ENCODE data around the gene SYT1. TPM values are rescaled to one million over a fixed set of nuclear protein-coding genes. Genes with fewer than 3 reads are reported as not detected.

Gene SYT1
- total RNA-seq, 1 donor from 2014 or later = 13.0 TPM

GRCh38 chr12:79288911-79289310, 424.3 kb downstream of the SYT1 start:
- no peak for DNase-seq (ENCODE audit: low spot score)
- TF ChIP-seq CTCF (IDR thresholded peaks at IDR 0.05; ENCODE audit: unreplicated experiment) = no peak
- H3K9me3 Mint-ChIP-seq (ENCODE audit: unreplicated experiment) = no peaks in the 10 kb centered on the region
- H3K4me3 Mint-ChIP-seq (ENCODE audit: unreplicated experiment) = no peak overlapping the region
- no peaks in the 10 kb centered on the region for H3K36me3 Mint-ChIP-seq (ENCODE audit: low read depth, unreplicated experiment)
- H3K27me3 Mint-ChIP-seq (ENCODE audit: unreplicated experiment) = no peaks in the 10 kb centered on the region
- no peak overlapping the region for H3K27ac Mint-ChIP-seq (ENCODE audit: unreplicated experiment)
- H3K4me1 Mint-ChIP-seq (ENCODE audit: unreplicated experiment) = no peaks in the 10 kb centered on the region

- DNase-seq (ENCODE audit: low spot score) = no peak
- Mint-ChIP-seq H3K4me1 (ENCODE audit: unreplicated experiment) (peaks cover 15% of the 10 kb centered on the region), H3K27me3 (ENCODE audit: unreplicated experiment) (no peaks in the 10 kb centered on the region), H3K9me3 (ENCODE audit: unreplicated experiment) (no peaks in the 10 kb centered on the region), H3K4me3 (ENCODE audit: unreplicated experiment) (no peak overlapping the region), H3K27ac (ENCODE audit: unreplicated experiment) (no peak overlapping the region), H3K36me3 (ENCODE audit: low read depth, unreplicated experiment) (no peaks in the 10 kb centered on the region)
- TF ChIP-seq CTCF (IDR thresholded peaks at IDR 0.05; ENCODE audit: unreplicated experiment) = no peak
Measured at GRCh38 chr12:79291711-79292110, 427.1 kb downstream of the SYT1 start.

GRCh38 chr12:79294590-79294989, 430.0 kb downstream of the SYT1 start:
- H3K36me3 Mint-ChIP-seq (ENCODE audit: low read depth, unreplicated experiment) = no peaks in the 10 kb centered on the region
- peaks cover 23% of the 10 kb centered on the region for H3K4me1 Mint-ChIP-seq (ENCODE audit: unreplicated experiment)
- no peak overlapping the region for H3K4me3 Mint-ChIP-seq (ENCODE audit: unreplicated experiment)
- no peak for DNase-seq (ENCODE audit: low spot score)
- peak overlapping the region; percentile 21 for H3K27ac Mint-ChIP-seq (ENCODE audit: unreplicated experiment)
- no peak for TF ChIP-seq CTCF (IDR thresholded peaks at IDR 0.05; ENCODE audit: unreplicated experiment)
- no peaks in the 10 kb centered on the region for H3K9me3 Mint-ChIP-seq (ENCODE audit: unreplicated experiment)
- H3K27me3 Mint-ChIP-seq (ENCODE audit: unreplicated experiment) = no peaks in the 10 kb centered on the region

GRCh38 chr12:79295572-79295971, 431.0 kb downstream of the SYT1 start:
- H3K4me3 Mint-ChIP-seq (ENCODE audit: unreplicated experiment) = no peak overlapping the region
- H3K9me3 Mint-ChIP-seq (ENCODE audit: unreplicated experiment) = no peaks in the 10 kb centered on the region

GRCh38 chr12:79296133-79296532, 431.6 kb downstream of the SYT1 start:
- no peak overlapping the region for H3K4me3 Mint-ChIP-seq (ENCODE audit: unreplicated experiment)
- peaks cover 30% of the 10 kb centered on the region for H3K4me1 Mint-ChIP-seq (ENCODE audit: unreplicated experiment)
- no peaks in the 10 kb centered on the region for H3K27me3 Mint-ChIP-seq (ENCODE audit: unreplicated experiment)
- H3K36me3 Mint-ChIP-seq (ENCODE audit: low read depth, unreplicated experiment) = no peaks in the 10 kb centered on the region
- H3K9me3 Mint-ChIP-seq (ENCODE audit: unreplicated experiment) = no peaks in the 10 kb centered on the region
- no peak for DNase-seq (ENCODE audit: low spot score)
- H3K27ac Mint-ChIP-seq (ENCODE audit: unreplicated experiment) = no peak overlapping the region
- TF ChIP-seq CTCF (IDR thresholded peaks at IDR 0.05; ENCODE audit: unreplicated experiment) = no peak

More at GRCh38 chr12:79295572-79295971, 431.0 kb downstream of the SYT1 start:
- peaks cover 28% of the 10 kb centered on the region for H3K4me1 Mint-ChIP-seq (ENCODE audit: unreplicated experiment)
- TF ChIP-seq CTCF (IDR thresholded peaks at IDR 0.05; ENCODE audit: unreplicated experiment) = no peak
- H3K27me3 Mint-ChIP-seq (ENCODE audit: unreplicated experiment) = no peaks in the 10 kb centered on the region
- no peaks in the 10 kb centered on the region for H3K36me3 Mint-ChIP-seq (ENCODE audit: low read depth, unreplicated experiment)
- no peak overlapping the region for H3K27ac Mint-ChIP-seq (ENCODE audit: unreplicated experiment)
- DNase-seq (ENCODE audit: low spot score) = no peak
